OCI-LY1 (cell line): ENCODE results near the gene CHST15.

ENCODE experiments used
- H2AFZ ChIP-seq: fragments of 200-600 bp; sonication (generic), shearing (Covaris generic); 2 replicates; pipeline ENCODE4 v1.6.0; 2014; ENCODE audit warnings: antibody characterized with exemption, mild to moderate bottlenecking, low read length
- H3F3A ChIP-seq: fragments of 200-600 bp; sonication (generic), shearing (Covaris generic); 2 replicates; pipeline ENCODE4 v1.6.0; 2014; ENCODE audit warnings: mild to moderate bottlenecking, antibody characterized with exemption, low read length, moderate library complexity; ENCODE audit not compliant: insufficient read depth
- H3K27ac ChIP-seq: fragments of 200-600 bp; sonication (generic); 2 replicates; pipeline ENCODE4 v1.5.1; 2014; ENCODE audit warnings: low read length, mixed run types, mild to moderate bottlenecking, low read depth; ENCODE audit not compliant: poor library complexity, severe bottlenecking
- H3K27me3 ChIP-seq: fragments of 200-600 bp; sonication (generic); 2 replicates; pipeline ENCODE4 v1.6.0; 2014; ENCODE audit warnings: antibody characterized with exemption, mild to moderate bottlenecking, low read length, moderate library complexity; ENCODE audit not compliant: insufficient read depth
- H3K36me3 ChIP-seq: fragments of 200-600 bp; sonication (generic); 2 replicates; pipeline ENCODE4 v1.6.1; 2014; ENCODE audit warnings: mild to moderate bottlenecking, antibody characterized with exemption, low read length, moderate library complexity, mixed read lengths; ENCODE audit not compliant: insufficient read depth
- H3K4me1 ChIP-seq: fragments of 200-600 bp; sonication (generic); 2 replicates; pipeline ENCODE4 v1.5.1; 2014; ENCODE audit warnings: mild to moderate bottlenecking, low read length, moderate library complexity; ENCODE audit not compliant: insufficient read depth, severe bottlenecking
- H3K4me2 ChIP-seq: fragments of 200-600 bp; sonication (generic), shearing (Covaris generic); 2 replicates; pipeline ENCODE4 v1.6.1; 2014; ENCODE audit warnings: low read length
- H3K4me3 ChIP-seq: fragments of 200-600 bp; sonication (generic); 2 replicates; pipeline ENCODE4 v1.5.1; 2014; ENCODE audit warnings: low read length, low read depth, mild to moderate bottlenecking, mixed read lengths; ENCODE audit not compliant: poor library complexity, severe bottlenecking
- H3K79me2 ChIP-seq: fragments of 200-600 bp; shearing (Covaris generic); 2 replicates; pipeline ENCODE4 v1.6.1; 2016; ENCODE audit warnings: mixed run types, low read length, mixed read lengths; ENCODE audit not compliant: insufficient read depth
- H3K9ac ChIP-seq: fragments of 200-600 bp; sonication (generic), shearing (Covaris generic); 2 replicates; pipeline ENCODE4 v1.6.1; 2014; ENCODE audit warnings: mild to moderate bottlenecking, low read length, mixed read lengths
- H3K9me2 ChIP-seq: fragments of 200-600 bp; sonication (generic), shearing (Covaris generic); 2 replicates; pipeline ENCODE4 v1.6.1; 2014; ENCODE audit warnings: low read depth, mild to moderate bottlenecking, low read length, mixed read lengths
- H3K9me3 ChIP-seq: fragments of 200-600 bp; shearing (Covaris generic); 2 replicates; pipeline ENCODE4 v1.6.1; 2014; ENCODE audit warnings: low read length, mixed read lengths
- H4K20me1 ChIP-seq: fragments of 200-600 bp; sonication (generic), shearing (Covaris generic); 2 replicates; pipeline ENCODE4 v1.6.0; 2016; ENCODE audit warnings: mild to moderate bottlenecking, low read length; ENCODE audit not compliant: insufficient read depth
- CTCF ChIP-seq: fragments of 200-600 bp; sonication (generic), shearing (Covaris generic); IDR thresholded peaks from 2 replicates; pipeline ENCODE4 v1.5.1; 2017; ENCODE audit warnings: mild to moderate bottlenecking, antibody characterized with exemption, low read length, moderate library complexity, mixed read lengths
- EZH2 ChIP-seq: fragments of 200-600 bp; sonication (generic), shearing (Covaris generic); IDR thresholded peaks from 2 replicates; pipeline ENCODE4 v1.8.0; 2017; ENCODE audit warnings: borderline replicate concordance, mixed run types, mild to moderate bottlenecking, antibody characterized with exemption, low read length, moderate library complexity, mixed read lengths

CHST15 gene

DNA sequence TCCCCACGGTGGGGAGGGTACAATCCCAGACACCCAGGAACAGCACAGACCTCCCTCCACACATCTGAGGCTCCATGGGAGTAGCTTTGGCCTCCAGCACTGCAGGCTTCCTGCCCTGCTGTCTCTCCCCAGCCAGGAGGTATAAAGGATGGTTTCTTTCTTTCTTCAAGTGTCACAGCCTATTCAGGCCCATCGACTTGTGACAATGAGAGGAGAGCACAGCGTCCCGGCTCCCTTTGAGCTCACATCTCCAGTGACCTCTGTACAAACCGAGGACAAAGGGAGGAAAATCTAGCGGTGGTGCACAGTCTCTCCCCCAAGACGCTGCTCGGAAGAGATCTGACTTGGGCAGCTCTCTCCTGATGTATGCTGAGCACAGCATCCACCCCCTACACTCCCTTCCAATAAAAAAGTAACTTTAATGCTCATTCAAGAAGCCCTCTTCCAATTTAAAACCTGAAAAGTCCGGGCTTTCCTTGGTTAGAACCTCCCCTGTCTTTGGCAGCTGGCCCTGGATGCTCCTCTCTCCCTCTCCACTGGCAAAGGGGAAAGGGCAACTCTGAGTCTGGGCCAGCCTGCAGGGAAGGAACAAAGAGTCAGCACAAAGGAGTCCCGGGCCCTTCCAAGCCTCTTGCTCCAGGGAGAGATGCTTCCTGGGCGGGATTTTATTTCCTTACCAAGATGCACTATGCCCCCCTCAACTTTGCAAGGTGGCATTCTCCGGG is 18.0 kb downstream of the CHST15 start:
- Histone ChIP-seq H3K36me3 (no peaks in the 10 kb centered on the region), H2AFZ (no peak overlapping the region), H3F3A (peaks cover 12% of the 10 kb centered on the region; the same call in 1 of the 2 replicates), H3K9me2 (no peaks in the 10 kb centered on the region), H3K27me3 (no peaks in the 10 kb centered on the region), H3K4me3 (no peak overlapping the region), H3K27ac (peak overlapping the region; percentile 98), H3K9me3 (no peaks in the 10 kb centered on the region), H3K4me2 (peak overlapping the region; percentile 44; the same call in 1 of the 2 replicates), H4K20me1 (no peaks in the 10 kb centered on the region), H3K4me1 (peaks cover 100% of the 10 kb centered on the region), H3K9ac (peak overlapping the region; percentile 32; the same call in 1 of the 2 replicates), H3K79me2 (no peaks in the 10 kb centered on the region)
- no peak for TF ChIP-seq CTCF
- TF ChIP-seq EZH2, result no peak

DNA sequence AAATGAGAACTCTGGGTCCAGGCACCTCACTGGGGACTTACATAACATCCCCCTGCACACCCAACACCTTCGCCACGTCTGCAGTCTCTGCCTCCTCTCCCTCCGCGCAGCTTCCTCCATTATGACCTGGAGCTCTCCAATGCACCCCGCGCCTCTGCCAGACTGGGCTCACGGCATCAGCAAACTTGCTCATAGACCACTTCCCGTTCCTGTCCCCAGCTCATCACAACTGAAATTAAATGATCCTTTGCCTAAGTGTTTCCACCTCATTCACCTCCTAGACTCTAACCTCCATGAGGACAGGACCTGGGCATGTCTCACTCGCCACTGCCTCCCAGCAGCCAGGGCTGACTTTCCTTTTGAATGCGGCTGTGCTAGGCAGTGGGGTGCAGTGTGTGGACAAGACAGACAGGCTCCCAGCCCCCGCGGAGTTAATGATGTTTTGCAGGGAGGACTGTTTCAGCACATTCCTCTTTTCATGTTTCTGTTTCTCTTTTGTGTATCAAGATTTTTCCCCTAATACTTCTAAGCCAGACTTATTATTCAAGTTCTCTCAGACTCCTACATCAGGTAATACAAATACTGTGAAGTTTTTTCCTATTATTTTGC is 18.8 kb downstream of the CHST15 start:
- H3K9ac ChIP-seq, result peak overlapping the region; percentile 32; the same call in 1 of the 2 replicates
- H3K9me3 ChIP-seq, result no peaks in the 10 kb centered on the region
- no peaks in the 10 kb centered on the region for H3K9me2 ChIP-seq
- peak overlapping the region; percentile 5 for H3K4me3 ChIP-seq
- H2AFZ ChIP-seq, result no peak overlapping the region
- H3K4me1 ChIP-seq, result peaks cover 100% of the 10 kb centered on the region
- H3K27me3 ChIP-seq, result no peaks in the 10 kb centered on the region
- H3K79me2 ChIP-seq, result no peaks in the 10 kb centered on the region
- no peaks in the 10 kb centered on the region for H3K36me3 ChIP-seq
- TF ChIP-seq CTCF, result no peak
- no peak for TF ChIP-seq EZH2
- no peaks in the 10 kb centered on the region for H4K20me1 ChIP-seq
- peaks cover 12% of the 10 kb centered on the region; the same call in 1 of the 2 replicates for H3F3A ChIP-seq
- peak overlapping the region; percentile 98 for H3K27ac ChIP-seq
- peak overlapping the region; percentile 44 for H3K4me2 ChIP-seq

- H3F3A ChIP-seq, result peaks cover 12% of the 10 kb centered on the region; the same call in 1 of the 2 replicates
- peak overlapping the region; percentile 98 for H3K27ac ChIP-seq
- no peaks in the 10 kb centered on the region for H3K9me3 ChIP-seq
- peaks cover 100% of the 10 kb centered on the region for H3K4me1 ChIP-seq
- H3K36me3 ChIP-seq, result no peaks in the 10 kb centered on the region
- no peaks in the 10 kb centered on the region for H3K9me2 ChIP-seq
- no peaks in the 10 kb centered on the region for H3K27me3 ChIP-seq
- H3K9ac ChIP-seq, result peak overlapping the region; percentile 32; the same call in 1 of the 2 replicates
- no peaks in the 10 kb centered on the region for H3K79me2 ChIP-seq
- H2AFZ ChIP-seq, result no peak overlapping the region
- H3K4me3 ChIP-seq, result no peak overlapping the region
- H3K4me2 ChIP-seq, result peak overlapping the region; percentile 44; the same call in 1 of the 2 replicates
- no peaks in the 10 kb centered on the region for H4K20me1 ChIP-seq
- no peak for TF ChIP-seq CTCF
- TF ChIP-seq EZH2, result no peak
Measured at GRCh38 chr10:124073978-124074377, 19.4 kb downstream of the CHST15 start.
